Body of pancreas (tissue), 4 donors: ENCODE results near the gene UBE2B.

Experiments
- POLR2A ChIP-seq, 3 donors: fragments of 450-650 bp; IDR thresholded peaks; one replicate each; pipeline ENCODE4 v1.6.1; 2016; ENCODE audit warnings: antibody characterized with exemption in 3 of 3, mild to moderate bottlenecking in 2 of 3
- TF ChIP-seq, protein P1 (sequence below), 7 experiments: fragments of 450-650 bp in 4 of 7; fragments of 200-600 bp in 3 of 7; sonication (generic) in 3 of 7; IDR thresholded peaks; one replicate each; pipeline ENCODE4 v1.5.1; 2016 to 2019; ENCODE audit warnings: antibody characterized with exemption in 7 of 7

- TF ChIP-seq, protein P1, sequence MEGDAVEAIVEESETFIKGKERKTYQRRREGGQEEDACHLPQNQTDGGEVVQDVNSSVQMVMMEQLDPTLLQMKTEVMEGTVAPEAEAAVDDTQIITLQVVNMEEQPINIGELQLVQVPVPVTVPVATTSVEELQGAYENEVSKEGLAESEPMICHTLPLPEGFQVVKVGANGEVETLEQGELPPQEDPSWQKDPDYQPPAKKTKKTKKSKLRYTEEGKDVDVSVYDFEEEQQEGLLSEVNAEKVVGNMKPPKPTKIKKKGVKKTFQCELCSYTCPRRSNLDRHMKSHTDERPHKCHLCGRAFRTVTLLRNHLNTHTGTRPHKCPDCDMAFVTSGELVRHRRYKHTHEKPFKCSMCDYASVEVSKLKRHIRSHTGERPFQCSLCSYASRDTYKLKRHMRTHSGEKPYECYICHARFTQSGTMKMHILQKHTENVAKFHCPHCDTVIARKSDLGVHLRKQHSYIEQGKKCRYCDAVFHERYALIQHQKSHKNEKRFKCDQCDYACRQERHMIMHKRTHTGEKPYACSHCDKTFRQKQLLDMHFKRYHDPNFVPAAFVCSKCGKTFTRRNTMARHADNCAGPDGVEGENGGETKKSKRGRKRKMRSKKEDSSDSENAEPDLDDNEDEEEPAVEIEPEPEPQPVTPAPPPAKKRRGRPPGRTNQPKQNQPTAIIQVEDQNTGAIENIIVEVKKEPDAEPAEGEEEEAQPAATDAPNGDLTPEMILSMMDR (IDR thresholded peaks at IDR 0.05) = no peak
- no peak for TF ChIP-seq POLR2A (IDR thresholded peaks at IDR 0.05)
Measured at GRCh38 chr5:134387443-134387842, 16.1 kb downstream of the UBE2B start.
